HepG2 (cell line): Measurements from ENCODE around the gene GRAMD2A. TPM values are rescaled to one million over a fixed set of nuclear protein-coding genes. Genes with fewer than 3 reads are reported as not detected.

Experiments used
- CTCF ChIP-seq: sonication (generic); formaldehyde crosslinking; IDR thresholded peaks from 2 replicates; pipeline ENCODE4 v1.5.0; 2020; ENCODE audit warnings: mild to moderate bottlenecking, missing genetic modification reagents, moderate library complexity
- FOXP4 ChIP-seq: sonication (generic); formaldehyde crosslinking; IDR thresholded peaks from 2 replicates; pipeline ENCODE4 v1.4.0; 2020; ENCODE audit warnings: missing genetic modification reagents
- ZEB1 ChIP-seq: IDR thresholded peaks from 2 replicates; pipeline ENCODE4 v1.6.1; 2012; ENCODE audit warnings: mild to moderate bottlenecking, low read depth, inconsistent platforms; ENCODE audit not compliant: insufficient replicate concordance
- ZHX2 ChIP-seq, 2 experiments: sonication (generic) in 1 of 2; formaldehyde crosslinking in 1 of 2; IDR thresholded peaks; 2 replicates each; pipeline versions ENCODE4 v1.6.1 to v1.9.0; 2014 to 2022; ENCODE audit warnings: antibody characterized with exemption in 1 of 2, borderline replicate concordance in 1 of 2, inconsistent platforms in 1 of 2, low read depth in 1 of 2, missing genetic modification reagents in 1 of 2
- ZNF34 ChIP-seq: sonication (generic); formaldehyde crosslinking; IDR thresholded peaks from 2 replicates; pipeline ENCODE4 v1.4.0; 2020; ENCODE audit warnings: mild to moderate bottlenecking, missing genetic modification reagents, borderline replicate concordance
- ZNF407 ChIP-seq: sonication (generic); formaldehyde crosslinking; IDR thresholded peaks from one replicate; pipeline ENCODE4 v1.5.1; 2020; ENCODE audit warnings: mild to moderate bottlenecking, missing genetic modification reagents; ENCODE audit errors: not compliant biosample characterization
- ZNF510 ChIP-seq: sonication (generic); formaldehyde crosslinking; IDR thresholded peaks from 2 replicates; pipeline ENCODE4 v1.4.0; 2020; ENCODE audit warnings: low read depth, mild to moderate bottlenecking, missing genetic modification reagents
- polyA plus RNA-seq, 8 experiments: library from polyadenylated mRNA; depleted of rRNA in 3 of 8; stranded (reverse) in 7 of 8; unstranded in 1 of 8; fragments of >200 nt; fragmentation: Illumina TruSeq in 4 of 8; extraction: Trizol in 4 of 8; gene quantifications; 2 replicates each; pipeline versions ENCODE4 v1.2.1 to v1.2.3, GENCODE V29; 2011 to 2016; ENCODE audit warnings: low read depth in 4 of 8, missing spikeins in 1 of 8, mixed read lengths in 1 of 8; ENCODE audit not compliant: insufficient read depth in 1 of 8
- total RNA-seq, 5 experiments: library from RNA; depleted of rRNA; stranded (reverse); fragments of >200 nt; fragmentation: Illumina TruSeq; extraction: Trizol; gene quantifications; 2 replicates each; pipeline ENCODE4 v1.2.3, GENCODE V29; 2016; ENCODE audit warnings: low read depth in 1 of 5

GRAMD2A gene
- total and polyA plus RNA-seq, 2 of the 13 experiments (the other 11 are each of a cell fraction or from before 2014, with no cell fraction given), result 0.04 TPM; not detected in 1

- TF ChIP-seq ZNF407 (CRISPR knock-in tag) (no peak), ZNF510 (CRISPR knock-in tag) (0 out of 2 replicates have a peak, but pooled peaks have one; percentile 17), ZHX2 (IDR thresholded peaks at IDR 0.05; ENCODE audit: low read depth) (no peak), ZHX2 (CRISPR knock-in tag; IDR thresholded peaks at IDR 0.05; ENCODE audit: borderline replicate concordance) (no peak), CTCF (CRISPR knock-in tag) (no peak), ZEB1 (no peak), FOXP4 (no peak), ZNF34 (CRISPR knock-in tag) (no peak)
Measured at GRCh38 chr15:72229076-72229946, 31.7 kb upstream of the GRAMD2A start (continued).
